Mesothelial cell of epicardium (in vitro differentiated cells): ENCODE measurements around the gene SYNCRIP. TPM values are rescaled to one million over a fixed set of nuclear protein-coding genes. Genes with fewer than 3 reads are reported as not detected.

ENCODE experiments used
- total RNA-seq: library from RNA; stranded (reverse); gene quantifications from 3 replicates; pipeline ENCODE4 v1.2.1, GENCODE V29; 2021

Gene SYNCRIP
- total RNA-seq, 1 donor from 2014 or later = 129 TPM

Other genes with a start within 250 kb of the SYNCRIP start
- gene NT5E, start 192.8 kb downstream of the SYNCRIP start, total RNA-seq = 0.23 to 0.38 TPM (median 0.25 TPM) in 3 replicates
- gene SNX14, start 49.0 kb downstream of the SYNCRIP start, total RNA-seq = 72.6 to 75.5 TPM (median 73.3 TPM) in 3 replicates